ENCODE results near the gene TBPL1. TPM values are rescaled to one million over a fixed set of nuclear protein-coding genes. Genes with fewer than 3 reads are reported as not detected.
A peak's percentile ranks its signal among the peaks of the same experiment; 100 is the strongest.
"Not testable (repeated sequence)": the region's sequence is repeated elsewhere in the genome, so short reads cannot be mapped to it uniquely, and the experiment has no call there.

TBPL1 gene
- total RNA-seq, 1 experiment from 2014 or later, result 40.9 TPM

DNA sequence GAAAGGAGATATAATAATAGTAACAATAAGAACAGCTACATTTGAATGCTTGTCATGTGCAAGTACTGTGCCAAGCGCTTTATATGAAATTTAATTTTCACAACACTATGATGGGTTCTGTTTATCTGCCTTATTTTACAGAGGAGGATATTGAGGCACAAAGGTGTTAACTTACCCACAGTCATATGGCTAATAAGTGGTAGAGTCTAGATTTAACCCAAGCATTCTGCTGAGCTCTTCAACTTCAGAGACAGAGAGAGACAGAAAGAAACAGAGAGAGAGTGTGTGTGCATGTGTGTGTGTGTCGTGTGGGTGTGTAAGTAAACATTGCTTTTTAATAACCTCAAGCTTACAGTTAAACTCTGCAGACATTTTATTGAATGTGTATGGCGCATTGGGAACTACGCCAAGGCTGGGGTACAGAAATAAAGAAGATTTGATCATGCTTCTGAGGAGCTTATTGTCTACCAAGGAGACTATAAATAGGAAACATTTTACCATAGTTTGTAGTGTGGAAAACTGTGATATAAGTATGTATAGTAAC lies 12.9 kb downstream of the TBPL1 start:
- no peak overlapping the region for H3K27ac Mint-ChIP-seq (ENCODE audit: low read depth, unreplicated experiment)
- CTCF ChIA-PET, result interaction anchor here (0.7 to 8.3 kb wide), 5 partner anchors 21 to 809 kb away, joined by 3 to 72 read pairs (median 6); no protein-coding TSS in a partner anchor
- no peak for DNase-seq (ENCODE audit: unreplicated experiment)
- H3K4me3 Mint-ChIP-seq (ENCODE audit: unreplicated experiment), result no peak overlapping the region
- peaks cover 33% of the 10 kb centered on the region for H3K4me1 Mint-ChIP-seq (ENCODE audit: insufficient read depth, unreplicated experiment)
- no peaks in the 10 kb centered on the region for H3K9me3 Mint-ChIP-seq (ENCODE audit: unreplicated experiment)
- intact Hi-C loops (cut with micrococcal nuclease), result no loop called here
- TF ChIP-seq, protein P1, sequence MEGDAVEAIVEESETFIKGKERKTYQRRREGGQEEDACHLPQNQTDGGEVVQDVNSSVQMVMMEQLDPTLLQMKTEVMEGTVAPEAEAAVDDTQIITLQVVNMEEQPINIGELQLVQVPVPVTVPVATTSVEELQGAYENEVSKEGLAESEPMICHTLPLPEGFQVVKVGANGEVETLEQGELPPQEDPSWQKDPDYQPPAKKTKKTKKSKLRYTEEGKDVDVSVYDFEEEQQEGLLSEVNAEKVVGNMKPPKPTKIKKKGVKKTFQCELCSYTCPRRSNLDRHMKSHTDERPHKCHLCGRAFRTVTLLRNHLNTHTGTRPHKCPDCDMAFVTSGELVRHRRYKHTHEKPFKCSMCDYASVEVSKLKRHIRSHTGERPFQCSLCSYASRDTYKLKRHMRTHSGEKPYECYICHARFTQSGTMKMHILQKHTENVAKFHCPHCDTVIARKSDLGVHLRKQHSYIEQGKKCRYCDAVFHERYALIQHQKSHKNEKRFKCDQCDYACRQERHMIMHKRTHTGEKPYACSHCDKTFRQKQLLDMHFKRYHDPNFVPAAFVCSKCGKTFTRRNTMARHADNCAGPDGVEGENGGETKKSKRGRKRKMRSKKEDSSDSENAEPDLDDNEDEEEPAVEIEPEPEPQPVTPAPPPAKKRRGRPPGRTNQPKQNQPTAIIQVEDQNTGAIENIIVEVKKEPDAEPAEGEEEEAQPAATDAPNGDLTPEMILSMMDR (IDR thresholded peaks at IDR 0.05; ENCODE audit: unreplicated experiment), result no peak
- POLR2A ChIA-PET, result interaction anchor here (1.2 to 3.5 kb wide), 3 partner anchors 10 to 12 kb away, joined by 4 to 16 read pairs (median 15); partner anchors contain the start of gene TBPL1
- no peaks in the 10 kb centered on the region for H3K27me3 Mint-ChIP-seq (ENCODE audit: insufficient read depth, unreplicated experiment)
- BruUV-seq (replicated peaks), result no TSS peak
- peaks cover 8% of the 10 kb centered on the region for H3K36me3 Mint-ChIP-seq (ENCODE audit: insufficient read depth, unreplicated experiment)

DNA sequence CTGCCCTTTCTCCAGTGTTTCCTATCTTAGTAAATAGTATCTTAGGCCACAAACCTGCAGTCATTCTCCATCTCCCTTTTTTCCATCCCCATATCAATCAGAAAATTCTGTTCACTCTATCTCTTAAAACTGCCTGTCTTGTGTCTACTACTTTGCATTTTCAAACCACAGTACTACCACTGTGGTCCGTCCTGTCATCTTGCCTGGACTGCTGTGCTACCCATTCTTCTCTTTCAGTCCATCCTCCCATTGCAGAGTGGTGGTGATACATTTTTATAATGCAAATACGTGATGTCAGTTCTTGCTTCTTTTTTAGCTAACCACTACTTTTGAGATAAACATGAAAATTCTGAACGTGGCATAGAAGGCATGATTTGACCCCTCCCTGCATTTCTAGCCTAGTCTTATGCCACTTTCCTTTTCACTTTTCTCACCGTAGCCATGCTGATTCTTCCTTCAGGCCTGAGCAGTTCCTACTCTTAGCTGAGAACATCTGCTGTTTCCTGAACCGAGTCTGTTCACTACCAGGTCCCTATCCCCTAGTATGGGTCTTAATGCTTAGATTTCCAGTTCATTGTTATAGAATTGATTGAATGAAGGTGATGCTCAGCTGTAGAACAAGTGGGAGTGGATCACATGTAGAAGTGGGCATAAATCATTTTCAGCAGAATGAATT lies 13.8 kb downstream of the TBPL1 start:
- TF ChIP-seq, protein P1 (IDR thresholded peaks at IDR 0.05; ENCODE audit: unreplicated experiment), result no peak
- no peak for DNase-seq (ENCODE audit: unreplicated experiment)
- H3K4me3 Mint-ChIP-seq (ENCODE audit: unreplicated experiment), result no peak overlapping the region
- ChIA-PET CTCF (interaction anchor here (0.6 to 8.3 kb wide), 7 partner anchors 43 to 781 kb away, joined by 3 to 72 read pairs (median 3); no protein-coding TSS in a partner anchor), POLR2A (interaction anchor here (0.6 to 3.5 kb wide), 4 partner anchors 11 to 583 kb away, joined by 3 to 16 read pairs (median 9); partner anchors contain the start of gene TBPL1)
- no TSS peak for BruUV-seq (replicated peaks)
- intact Hi-C loops (cut with micrococcal nuclease), result no loop called here
- H3K27ac Mint-ChIP-seq (ENCODE audit: low read depth, unreplicated experiment), result no peak overlapping the region
- peaks cover 39% of the 10 kb centered on the region for H3K4me1 Mint-ChIP-seq (ENCODE audit: insufficient read depth, unreplicated experiment)
- H3K27me3 Mint-ChIP-seq (ENCODE audit: insufficient read depth, unreplicated experiment), result no peaks in the 10 kb centered on the region
- peaks cover 8% of the 10 kb centered on the region for H3K36me3 Mint-ChIP-seq (ENCODE audit: insufficient read depth, unreplicated experiment)
- no peaks in the 10 kb centered on the region for H3K9me3 Mint-ChIP-seq (ENCODE audit: unreplicated experiment)

DNA sequence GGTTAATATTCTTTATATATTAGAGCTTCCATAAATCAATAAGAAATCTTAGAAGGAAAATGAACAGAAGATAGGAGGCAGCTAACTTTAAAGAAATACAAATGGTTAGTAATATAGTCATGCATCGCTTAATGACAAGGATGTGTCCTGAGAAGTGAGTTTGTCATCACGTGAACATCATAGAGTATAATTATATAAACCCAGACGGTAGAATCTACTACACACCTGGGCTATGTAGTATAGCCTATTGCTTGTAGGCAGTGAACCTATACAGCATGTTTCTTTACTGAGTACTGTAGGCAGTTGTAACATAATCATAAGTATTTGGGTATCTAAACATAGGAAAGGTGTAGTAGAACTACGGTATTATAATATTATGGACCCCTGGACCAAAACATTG lies 14.3 kb downstream of the TBPL1 start:
- BruUV-seq (replicated peaks), result no TSS peak
- Mint-ChIP-seq H3K36me3 (ENCODE audit: insufficient read depth, unreplicated experiment) (peaks cover 8% of the 10 kb centered on the region), H3K9me3 (ENCODE audit: unreplicated experiment) (no peaks in the 10 kb centered on the region), H3K4me3 (ENCODE audit: unreplicated experiment) (no peak overlapping the region), H3K27ac (ENCODE audit: low read depth, unreplicated experiment) (no peak overlapping the region), H3K27me3 (ENCODE audit: insufficient read depth, unreplicated experiment) (no peaks in the 10 kb centered on the region), H3K4me1 (ENCODE audit: insufficient read depth, unreplicated experiment) (peaks cover 34% of the 10 kb centered on the region)
- TF ChIP-seq, protein P1 (IDR thresholded peaks at IDR 0.05; ENCODE audit: unreplicated experiment), result no peak
- POLR2A ChIA-PET, result interaction anchor here (0.8 to 2.6 kb wide), 2 partner anchors 13 to 93 kb away, joined by 3 to 16 read pairs; partner anchors contain the start of gene TBPL1
- CTCF ChIA-PET, result interaction anchor here (0.6 to 8.3 kb wide), 7 partner anchors 44 to 781 kb away, joined by 3 to 72 read pairs (median 3); no protein-coding TSS in a partner anchor
- intact Hi-C loops (cut with micrococcal nuclease), result no loop called here
- no peak for DNase-seq (ENCODE audit: unreplicated experiment)

DNA sequence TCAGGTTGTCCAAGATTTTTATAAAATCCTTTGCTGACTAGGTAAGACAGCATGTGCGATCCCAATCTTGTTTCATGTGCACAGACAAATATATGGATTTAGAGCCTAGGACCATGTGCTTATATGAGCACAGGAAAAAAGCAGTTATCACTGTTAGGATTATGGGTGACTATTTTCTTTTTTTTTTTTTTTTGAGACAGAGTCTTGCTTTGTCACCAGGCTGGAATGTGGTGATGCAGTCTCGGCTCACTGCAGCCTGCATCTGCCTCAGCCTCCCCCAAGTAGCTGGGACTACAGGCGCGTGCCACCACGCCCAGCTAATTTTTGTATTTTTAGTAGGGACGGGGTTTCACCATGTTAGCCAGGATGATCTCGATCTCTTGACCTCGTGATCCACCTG lies 14.8 kb downstream of the TBPL1 start:
- H3K27me3 Mint-ChIP-seq (ENCODE audit: insufficient read depth, unreplicated experiment); BruUV-seq (replicated peaks): not testable (repeated sequence)

More for the DNA sequence above, 14.8 kb downstream of the TBPL1 start:
- H3K36me3 Mint-ChIP-seq (ENCODE audit: insufficient read depth, unreplicated experiment); H3K27ac Mint-ChIP-seq (ENCODE audit: low read depth, unreplicated experiment); H3K4me3 Mint-ChIP-seq (ENCODE audit: unreplicated experiment); POLR2A ChIA-PET; intact Hi-C loops (cut with micrococcal nuclease); H3K9me3 Mint-ChIP-seq (ENCODE audit: unreplicated experiment): not testable (repeated sequence)
- CTCF ChIA-PET, result interaction anchor here (0.6 to 8.3 kb wide), 4 partner anchors 51 to 782 kb away, joined by 3 to 72 read pairs (median 4); no protein-coding TSS in a partner anchor
- H3K4me1 Mint-ChIP-seq (ENCODE audit: insufficient read depth, unreplicated experiment), result peaks cover 29% of the 10 kb centered on the region
- DNase-seq (ENCODE audit: unreplicated experiment), result peak; percentile 25

Measured in MCF 10A (cell line).